COLO668 (cell line): ENCODE data around the gene TICRR.

Source experiments
- DNase-seq: peaks from one replicate; lab custom pipeline; 2025; ENCODE audit not compliant: unreplicated experiment; lab: John Stamatoyannopoulos, UW

Gene TICRR

DNA sequence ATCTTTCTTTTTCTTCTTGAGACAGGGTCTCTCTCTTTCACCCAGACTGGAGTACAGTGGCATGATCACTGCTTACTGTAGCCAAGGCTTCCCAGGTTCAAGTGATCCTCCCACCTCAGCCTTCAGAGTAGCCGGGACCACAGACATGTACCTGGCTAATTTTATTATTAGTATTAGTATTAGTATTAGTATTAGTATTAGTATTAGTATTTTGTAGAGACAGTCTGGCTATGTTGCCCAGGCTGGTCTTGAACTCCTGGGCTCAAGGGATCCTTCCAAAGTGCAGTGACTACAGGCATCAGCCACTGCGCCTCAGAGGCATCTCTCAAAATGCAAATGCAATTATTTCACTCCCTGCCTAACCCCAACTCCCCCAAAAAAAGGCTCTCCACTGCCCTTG is 78.3 kb downstream of the TICRR start:
- DNase-seq = no peak

DNA sequence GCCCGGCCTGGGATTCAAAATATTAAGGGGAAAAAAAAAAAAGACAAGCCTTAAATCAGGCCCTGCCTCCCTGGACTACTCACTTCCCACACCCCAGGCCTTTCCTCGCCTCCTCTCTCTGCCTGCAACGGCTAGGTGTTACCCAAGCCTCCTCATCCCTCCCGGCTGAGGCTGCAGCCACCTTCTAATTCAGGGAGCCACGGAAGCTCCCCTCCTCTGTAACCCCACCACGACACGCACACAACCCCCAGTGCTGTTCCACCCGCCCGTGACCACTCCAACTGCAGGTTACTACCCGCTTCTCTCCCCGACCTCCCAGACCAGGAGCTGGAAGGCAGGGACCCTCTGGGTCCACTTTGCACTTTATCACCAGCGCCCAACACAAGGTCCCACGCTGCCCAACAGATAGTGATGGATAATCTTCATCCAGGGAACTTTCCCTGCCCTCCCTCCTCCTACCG is 79.1 kb downstream of the TICRR start:
- DNase-seq = no peak

DNA sequence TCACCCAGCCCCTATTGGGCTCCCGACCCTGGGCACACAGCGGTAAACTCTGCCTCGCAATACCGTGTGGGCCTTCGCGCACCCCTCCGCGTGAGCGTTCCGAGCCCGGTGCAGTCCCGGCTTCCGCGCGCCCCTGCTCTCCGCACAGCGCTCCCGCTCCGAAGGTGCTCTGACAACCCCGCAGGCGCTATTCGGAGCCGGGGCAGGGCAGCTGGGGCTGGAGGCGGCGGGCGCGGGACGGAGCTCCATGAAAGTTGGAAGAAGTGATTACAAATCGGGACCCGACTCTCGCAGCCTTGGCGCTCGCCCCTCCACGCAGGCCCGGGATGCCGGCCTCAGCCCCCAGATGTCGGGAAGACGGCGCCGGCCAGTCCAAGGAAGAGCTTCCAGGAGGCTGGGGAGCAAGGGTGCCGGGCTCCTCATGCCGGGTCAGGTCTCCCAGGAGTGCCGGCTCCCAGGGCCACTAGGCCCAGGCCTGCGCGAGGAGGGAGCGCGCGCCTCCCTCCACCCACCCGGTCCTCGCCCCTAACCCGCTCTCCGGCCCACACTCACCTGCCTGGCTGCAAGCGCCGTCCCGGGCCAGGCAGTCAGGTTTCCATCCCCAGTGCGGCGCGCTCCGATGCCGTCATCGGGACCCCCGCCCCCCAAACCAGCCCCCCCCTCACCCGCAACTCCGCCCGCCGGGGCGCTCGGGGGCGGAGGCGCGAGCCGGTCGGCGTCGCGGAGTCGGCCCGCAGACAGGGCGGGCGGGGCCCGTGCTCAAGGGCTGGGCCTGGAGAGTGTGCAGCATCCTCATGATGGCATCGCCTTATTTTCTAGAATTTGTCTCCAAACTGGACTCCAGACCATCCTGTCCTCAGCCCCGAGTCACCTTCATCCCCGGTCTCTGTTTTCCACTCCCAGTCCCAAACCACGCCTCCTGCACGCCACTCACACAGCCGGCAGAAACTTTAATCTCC is 79.9 kb downstream of the TICRR start, which contains the start of gene KIF7:
KIF7 (minus strand) TSS at position 621 of the 959 bp plus-strand sequence. CDS start 2,537 bp downstream, outside the sequence.
- DNase-seq = peak; percentile 8

DNA sequence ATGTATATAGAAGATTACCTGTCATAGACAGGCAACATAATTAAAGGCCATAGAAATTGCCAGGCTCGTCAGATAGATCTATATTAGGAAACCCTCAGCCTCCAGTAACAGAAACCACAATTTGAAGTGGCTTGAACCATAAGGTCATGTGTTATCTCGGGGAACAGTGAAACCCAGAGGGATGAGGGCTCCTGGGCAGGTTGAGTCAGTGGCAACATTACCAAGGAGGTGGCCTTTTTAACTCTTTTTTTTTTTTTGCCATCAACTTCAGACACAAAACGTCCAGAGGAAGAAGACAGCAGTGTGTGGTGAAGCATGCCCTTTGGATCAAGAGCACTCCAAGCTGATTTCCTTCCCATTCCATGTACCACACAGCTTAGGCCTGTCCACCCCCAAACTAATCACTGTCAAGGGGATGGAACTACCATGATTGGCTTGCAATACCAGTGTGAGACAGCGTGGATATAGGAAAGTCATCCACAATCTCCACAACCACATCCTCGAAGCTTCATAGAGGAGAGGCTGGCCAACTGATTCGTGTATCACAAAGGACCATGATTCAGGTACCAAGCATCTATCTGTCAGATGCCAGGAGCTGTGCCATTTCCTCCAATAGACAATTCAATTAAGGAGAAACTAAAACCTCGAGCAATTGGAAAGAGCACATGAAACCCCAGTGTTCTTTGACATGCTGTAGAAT is 81.0 kb downstream of the TICRR start:
- DNase-seq = no peak

DNA sequence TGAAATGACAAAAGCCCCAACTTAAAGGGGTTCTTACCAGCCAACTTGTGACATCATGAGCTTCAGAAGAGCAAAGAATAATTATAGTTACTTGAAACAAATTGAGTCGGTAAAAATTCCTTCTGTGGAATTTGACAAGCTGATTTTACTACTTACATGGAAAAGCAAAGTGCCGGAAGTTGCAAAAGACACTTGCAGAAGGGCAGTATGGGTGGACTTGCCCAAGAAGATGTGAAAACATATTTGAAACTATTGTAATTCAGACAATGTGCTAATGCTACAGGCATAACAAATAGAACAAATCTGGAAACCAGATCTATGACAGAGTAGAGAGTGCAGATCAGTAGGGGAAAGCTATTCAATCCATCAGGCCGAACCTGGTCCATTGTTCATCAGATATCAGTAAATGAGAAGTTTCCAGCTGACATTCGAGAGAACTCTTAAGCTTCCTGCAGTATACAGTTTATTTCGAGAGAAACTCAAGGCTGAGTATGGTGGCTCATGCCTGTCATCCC is 82.5 kb downstream of the TICRR start:
- DNase-seq = no peak

DNA sequence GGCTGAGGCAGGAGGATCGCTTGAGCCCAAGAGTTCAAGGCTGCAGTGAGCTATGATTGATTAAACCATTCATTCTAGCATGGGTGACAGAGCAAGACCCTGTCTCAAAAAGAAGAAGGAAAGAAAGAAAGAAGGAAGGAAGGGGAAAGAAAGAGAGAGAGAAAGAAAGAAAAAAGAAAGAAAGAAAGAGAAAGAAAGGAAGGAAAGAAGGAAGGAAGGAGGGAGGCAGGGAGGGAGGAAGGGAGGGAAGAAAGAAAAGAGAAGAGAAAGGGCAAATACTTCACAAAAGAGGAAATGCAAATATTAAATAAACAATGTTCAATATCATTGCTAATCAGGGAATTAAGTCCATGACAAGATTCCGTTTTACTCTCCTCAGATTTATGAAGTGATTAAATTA is 84.0 kb downstream of the TICRR start:
- DNase-seq = no peak

DNA sequence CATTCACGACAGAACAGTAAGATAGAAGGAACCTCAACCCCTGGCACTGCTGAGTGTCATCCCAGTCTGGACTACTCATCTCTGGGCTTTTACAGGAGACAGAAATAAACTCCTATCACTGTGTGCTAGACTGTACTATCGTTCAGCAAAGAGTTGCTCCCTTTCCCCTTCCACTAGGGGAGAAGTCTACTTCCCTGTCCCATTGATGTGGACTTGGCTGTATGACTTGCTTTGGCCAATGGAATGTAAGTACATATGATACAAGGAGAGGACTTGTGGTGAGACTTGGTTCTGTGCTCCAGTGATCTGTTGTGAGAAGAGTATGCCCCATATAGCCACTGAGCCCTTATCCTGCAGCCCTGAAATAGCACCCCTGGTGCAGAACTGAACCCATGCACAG is 85.3 kb downstream of the TICRR start:
- no peak for DNase-seq

DNA sequence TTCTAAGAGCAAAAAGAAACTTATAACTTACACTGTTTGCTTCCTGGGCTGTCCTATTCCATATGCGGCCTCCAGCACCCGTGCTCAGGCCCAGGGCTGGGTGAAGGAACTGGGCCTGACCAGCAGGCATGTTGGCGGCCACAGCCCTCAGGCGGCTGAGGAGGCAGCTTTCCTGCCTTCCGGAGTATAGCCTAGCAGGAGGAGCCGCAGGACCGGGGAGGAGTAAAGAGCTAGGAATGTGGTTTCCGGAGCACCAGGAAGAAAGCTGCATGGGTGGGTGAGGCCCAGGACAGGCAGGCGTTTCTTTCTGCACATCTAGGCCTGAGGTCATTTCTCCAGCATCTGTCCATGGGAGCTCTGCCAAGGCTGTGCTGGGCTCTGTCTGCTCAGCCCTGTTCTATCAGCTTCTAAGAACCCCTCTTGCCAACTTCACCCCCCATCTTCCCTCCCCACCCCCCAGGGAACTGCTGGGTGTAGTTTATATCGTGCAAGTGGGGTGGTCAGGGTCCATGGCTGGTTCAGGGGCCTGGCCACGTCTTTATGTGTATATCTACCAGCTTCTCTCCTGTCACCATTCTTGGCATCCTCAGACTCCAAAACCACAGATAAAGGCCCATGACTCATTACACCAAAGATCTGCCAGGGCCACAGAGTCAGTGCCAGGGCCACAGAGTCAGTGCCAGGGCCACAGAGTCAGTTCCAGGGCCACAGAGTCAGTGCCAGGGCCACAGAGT is 87.8 kb downstream of the TICRR start:
- DNase-seq = no peak

DNA sequence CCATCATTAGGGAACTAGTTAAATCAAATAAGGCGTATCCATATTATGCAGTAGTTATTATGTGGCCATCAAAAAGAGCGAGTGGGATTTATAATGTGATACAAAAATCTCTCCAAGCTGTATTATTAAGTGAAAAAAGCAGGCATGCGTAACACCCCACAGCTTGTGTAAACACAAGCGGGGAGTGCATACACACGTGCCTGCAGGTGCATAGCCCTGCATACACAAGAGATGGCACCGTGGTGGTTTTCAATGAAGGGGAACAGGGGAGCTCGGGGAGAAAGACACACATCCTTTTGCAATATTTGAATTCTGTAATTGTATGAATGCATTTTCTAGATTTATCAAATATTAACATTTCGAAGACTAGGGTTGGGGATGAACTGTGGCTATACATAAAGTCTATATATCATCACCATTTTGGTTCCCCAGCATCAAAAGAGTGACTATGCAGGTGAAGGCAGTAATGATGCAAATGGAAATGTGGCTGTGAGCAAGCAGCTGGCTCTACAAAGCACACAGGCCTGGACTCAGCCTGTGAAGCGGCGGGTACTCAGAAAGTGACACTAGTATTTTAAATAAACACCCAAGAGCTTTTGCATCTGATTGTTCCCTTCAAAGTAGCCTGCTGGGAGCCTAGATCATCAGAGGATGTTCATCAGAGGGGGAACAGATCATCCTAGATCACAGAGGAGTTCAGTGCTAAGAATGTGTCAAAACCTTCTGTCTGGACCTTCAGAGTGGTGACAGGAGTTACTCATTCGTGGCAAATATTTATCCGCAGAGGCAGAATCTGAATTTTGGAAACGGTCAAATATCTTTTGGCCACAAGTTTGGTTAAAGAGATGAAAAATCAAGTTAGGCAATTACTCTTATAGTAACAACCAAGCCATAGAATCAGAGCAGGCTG is 89.4 kb downstream of the TICRR start:
- DNase-seq = peak; percentile 71

DNA sequence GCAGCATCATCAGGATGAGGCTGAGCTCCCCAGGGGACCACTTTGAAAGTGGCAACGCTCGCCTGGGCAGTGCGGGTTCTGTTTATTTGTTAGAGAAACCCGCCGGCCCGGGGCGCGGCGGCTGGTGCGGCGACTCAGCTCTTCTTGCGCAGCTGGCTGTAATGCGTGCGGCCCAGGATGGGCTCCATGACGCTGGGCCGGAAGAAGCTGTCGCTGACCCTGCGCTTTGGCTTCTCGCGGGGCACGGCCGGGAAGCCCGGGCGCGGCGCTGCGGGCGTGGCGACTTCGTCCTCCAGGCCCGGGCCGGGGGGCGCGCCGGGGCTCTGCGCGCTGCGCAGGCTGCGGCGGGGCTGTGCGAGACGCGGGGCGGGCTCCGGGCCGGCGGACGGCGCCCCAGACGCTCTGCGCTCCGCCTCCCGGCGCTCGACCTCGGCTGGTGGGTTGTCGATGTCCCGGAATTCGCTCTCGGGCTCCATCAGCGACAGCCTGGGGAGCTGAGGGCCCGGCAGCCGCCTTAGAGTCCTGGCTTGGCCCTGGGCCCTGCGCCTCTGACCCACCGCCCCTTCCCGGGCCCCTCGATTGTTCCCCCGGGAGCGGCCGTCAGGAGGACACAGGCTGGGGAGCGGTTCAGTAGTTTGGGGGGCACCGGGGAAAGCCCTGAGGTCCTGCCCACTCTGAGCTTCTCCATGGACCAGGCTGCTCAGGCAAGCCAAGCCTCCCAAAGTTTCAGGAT is 90.3 kb downstream of the TICRR start:
- peak; percentile 81 for DNase-seq

DNA sequence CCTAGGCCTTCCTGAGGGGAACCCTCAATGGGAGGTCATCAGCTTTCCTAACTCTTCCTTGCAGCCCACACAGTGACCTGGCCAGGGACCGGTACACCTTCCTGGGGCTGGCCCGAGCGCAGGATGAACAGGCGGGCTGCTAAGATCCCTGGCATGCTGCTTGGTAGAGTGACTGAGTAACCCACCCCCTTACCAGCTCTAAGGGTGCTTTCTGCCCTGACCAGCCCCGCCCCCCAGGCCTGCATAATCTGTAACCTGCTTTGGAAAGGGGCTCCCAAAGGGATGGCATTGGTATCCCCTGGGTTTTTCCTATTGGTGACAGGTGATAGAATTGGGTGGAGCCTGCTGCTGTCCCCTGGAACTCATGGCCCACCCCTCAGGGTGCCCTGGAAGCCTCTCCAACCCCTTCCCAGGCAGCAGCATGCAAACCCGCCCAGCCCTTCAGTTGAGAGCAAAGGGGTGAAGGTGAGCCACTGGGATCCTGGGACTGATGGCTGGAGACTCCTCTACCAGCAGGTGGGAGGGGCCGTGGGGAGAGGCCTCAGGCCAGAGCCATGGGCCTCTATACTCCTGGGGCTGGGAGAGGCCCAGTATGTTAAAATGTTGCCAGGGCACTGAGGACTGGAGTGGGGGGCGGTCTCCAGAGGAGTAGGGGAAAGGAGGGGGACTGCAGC is 91.1 kb downstream of the TICRR start:
- no peak for DNase-seq

DNA sequence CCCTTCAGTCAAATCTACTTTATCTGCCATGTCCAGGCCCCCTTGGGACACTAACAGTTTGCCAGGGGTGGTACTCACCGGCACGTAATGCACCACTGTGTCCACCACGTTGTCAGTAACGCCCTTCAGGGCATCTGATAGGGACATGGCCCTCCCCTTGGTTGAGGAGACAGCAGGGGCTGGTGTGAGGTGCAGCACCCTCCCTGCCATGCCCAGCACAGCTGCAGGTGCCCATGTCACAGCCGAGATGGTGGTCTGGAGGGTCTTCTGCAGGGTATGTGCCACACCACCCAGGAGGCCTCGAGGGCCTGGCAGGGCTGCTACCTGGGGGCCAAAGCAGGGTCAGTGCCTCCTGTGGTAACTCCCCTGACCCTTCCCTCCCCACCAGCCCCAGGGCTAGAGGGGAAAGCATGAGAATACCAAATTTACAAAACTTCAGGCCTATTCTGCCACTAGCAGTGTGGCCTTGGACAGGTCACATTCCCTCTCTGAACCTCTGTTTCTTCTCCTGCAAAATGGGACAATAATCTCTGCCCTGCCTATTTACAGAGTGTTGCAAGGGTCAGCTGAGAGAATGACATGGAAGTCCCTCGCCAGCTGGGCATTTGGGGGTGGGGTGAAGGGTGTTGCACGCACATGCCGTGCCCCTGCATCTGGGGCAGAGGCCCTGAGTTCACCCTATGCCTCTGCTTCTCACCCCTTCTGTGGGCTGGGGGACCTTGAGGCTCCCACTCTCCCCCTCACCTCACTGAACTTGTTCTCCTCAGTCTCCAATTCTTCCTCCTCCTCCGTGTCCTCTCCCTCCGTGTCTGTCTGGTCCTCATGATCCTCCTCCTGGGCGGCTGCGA is 91.8 kb downstream of the TICRR start:
- no peak for DNase-seq

DNA sequence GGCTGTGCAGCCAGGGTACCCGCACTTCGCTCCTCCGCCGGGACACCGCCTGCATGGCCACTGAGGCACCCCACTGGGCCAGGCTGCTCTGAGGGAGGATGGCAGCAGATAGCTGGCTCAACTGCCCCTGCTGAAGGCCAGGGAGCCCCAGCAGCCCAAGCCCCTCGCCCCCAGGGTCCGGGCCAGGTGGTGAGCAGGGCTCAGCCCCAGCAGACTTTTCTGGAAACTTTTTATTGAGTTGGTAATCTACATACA is 92.4 kb downstream of the TICRR start:
- DNase-seq = no peak

DNA sequence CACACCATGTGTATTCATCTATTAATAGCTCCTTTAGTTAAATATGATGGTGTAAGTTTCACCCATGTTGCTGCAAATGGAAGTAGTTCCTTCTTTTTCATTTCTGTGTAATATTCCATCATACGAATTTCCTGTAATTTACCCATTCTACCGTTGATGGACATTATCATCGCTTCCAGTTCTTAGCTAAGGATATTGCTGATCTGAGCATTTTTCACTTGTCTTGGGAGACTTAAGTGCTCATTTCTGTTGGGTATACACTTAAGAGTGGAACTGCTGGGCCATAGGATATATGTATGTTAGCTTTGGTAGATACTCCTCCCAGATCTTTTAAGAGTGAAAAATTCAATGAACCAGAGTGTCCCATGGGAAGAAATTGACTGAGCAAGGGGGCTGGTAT is 92.9 kb downstream of the TICRR start:
- no peak for DNase-seq

DNA sequence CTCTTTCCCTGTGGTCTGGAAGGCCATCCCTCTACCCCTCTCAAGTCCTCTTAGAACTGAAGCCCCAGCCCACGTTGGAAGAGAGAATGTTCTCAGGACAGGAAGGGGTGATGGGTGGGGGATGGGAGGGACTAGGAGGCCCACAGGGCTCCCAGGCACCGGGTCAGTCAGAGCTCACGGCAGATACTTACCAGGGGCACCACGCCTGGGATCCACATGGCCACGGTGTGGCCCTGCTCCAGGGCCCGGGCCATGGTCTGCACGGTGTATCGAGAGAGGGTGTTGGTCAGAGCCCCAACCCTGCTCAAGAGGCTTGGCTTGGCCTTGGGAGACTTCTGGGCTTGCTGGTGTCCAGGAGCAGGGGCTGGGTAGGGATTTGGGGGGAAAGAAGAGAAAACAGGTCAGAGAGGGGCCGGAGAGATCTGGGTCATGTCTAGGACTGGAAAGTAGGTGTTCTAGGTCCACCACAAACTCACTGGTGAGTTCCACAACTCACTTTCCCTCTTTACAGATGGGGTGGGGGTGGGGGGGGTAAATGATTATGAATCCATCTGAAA is 94.1 kb downstream of the TICRR start:
- no peak for DNase-seq

DNA sequence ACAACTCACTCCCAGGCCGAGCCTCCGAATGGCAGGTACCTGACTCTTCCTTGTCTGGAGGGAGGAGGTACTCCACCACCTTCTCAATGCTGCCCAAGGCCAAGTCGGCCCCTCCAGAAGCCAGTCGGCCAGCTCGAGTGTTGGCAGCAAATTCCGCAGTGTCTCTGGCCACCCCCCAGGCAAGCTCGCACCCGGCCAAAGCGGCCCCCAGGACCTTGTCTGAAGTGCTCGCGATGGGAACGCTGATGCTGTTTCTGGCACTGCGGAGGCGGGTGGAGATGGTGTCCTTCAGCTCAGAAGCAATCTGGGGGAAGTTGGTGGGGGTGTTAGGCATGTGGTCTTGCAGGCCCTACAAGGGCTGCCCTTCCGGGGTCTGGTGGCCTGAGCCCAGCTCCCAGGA is 94.7 kb downstream of the TICRR start:
- DNase-seq = no peak

DNA sequence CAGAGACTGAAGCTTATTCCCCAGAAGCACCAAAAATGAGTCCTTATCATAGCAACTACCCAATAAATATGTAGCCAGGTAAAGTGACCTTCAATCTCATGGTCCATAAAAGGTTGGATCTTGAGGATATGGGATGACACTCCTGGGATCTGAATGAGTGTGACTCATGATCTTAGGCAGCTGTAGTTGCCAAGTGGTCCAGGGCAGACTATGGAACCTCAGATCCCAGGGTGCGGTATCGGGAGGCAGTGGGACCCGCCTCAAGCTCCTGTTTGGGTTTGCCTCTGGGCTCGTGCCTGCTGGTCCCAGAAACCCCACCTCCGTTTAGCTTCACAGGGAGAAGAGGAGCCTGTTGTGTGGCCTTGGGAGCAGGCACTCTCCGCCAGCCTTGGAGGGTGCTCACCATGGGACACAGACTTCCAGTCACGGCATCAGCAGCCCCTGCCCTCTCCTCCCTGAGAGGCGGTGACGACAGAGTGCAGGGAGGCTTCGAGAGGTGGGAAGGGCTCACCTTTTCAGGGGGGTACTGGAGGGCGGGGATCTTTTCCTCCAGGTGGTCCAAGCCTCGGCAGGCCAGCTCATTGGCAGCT is 95.8 kb downstream of the TICRR start:
- no peak for DNase-seq

DNA sequence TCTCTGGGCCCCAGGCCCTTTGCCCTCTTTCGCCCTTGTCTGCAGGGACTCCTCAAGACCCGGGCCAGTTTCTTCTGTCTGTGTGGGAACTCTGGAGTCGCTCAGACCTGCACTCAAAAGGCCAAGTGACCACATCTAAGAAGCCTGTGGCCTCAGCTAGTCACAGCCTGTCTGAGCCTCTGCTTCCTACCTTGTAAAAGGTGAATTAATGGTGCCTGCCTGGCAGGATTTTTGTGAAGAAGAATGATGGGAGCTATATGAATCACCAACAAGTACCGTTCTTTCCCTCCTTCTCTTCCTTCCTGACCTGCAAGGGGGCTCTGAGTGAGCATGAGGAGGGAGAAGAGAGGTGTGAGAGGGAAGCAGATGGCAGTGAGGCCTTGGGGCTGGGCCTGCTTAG is 96.4 kb downstream of the TICRR start:
- DNase-seq = no peak
